ENCODE measurements around the gene FNDC5. TPM values are rescaled to one million over a fixed set of nuclear protein-coding genes. Genes with fewer than 3 reads are reported as not detected.

The FNDC5 gene
- total and polyA plus RNA-seq, 2 of the 13 experiments (the other 11 are each of a cell fraction or from before 2014, with no cell fraction given), result 1.4 to 3.1 TPM

DNA sequence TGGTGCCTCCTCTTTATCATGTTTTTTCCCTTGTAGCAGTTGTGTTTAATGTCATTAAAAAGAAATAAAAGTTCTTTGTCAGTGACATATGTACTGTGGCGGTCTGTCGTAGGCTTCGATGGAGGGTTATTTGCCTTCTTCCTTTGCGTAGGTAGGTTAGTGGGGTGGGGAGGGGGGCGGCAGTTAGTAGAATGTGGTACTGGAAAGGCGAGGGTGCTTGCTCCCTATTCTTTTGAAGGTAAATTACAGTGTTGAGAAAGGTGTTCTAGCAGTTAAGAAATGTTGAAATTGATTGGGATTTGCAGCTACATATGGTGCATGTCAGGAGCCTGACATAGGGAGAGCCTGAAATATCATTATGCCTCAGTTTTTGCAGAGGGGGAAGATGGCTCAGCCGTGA is 11.9 kb downstream of the FNDC5 start:
- in situ Hi-C loops (cut with HindIII; ENCODE audit: extremely low pct_ligation_motif_present, low pct_unique_long_range_greater_than_20kb) (no loop called here), intact Hi-C loops (cut with micrococcal nuclease; ENCODE audit: unreplicated experiment) (no loop called here)
- BruUV-seq (replicated peaks), result no TSS peak
- Histone ChIP-seq H3K4me3 (replicated peaks in 1 of 3; ENCODE audit: insufficient read depth in 1 of 3, low read depth in 2 of 3, low read length in 3 of 3) (no peak overlapping the region), H3K79me2 (ENCODE audit: insufficient read depth, low read length) (no peaks in the 10 kb centered on the region), H2AFZ (ENCODE audit: low read length) (no peak overlapping the region), H3K4me2 (ENCODE audit: low read depth, low read length) (no peak overlapping the region), H3K9ac (ENCODE audit: insufficient read depth, low read depth, low read length) (no peak overlapping the region), H3K27ac (ENCODE audit: extremely low read length, insufficient read depth, low read length) (no peak overlapping the region), H3K9me3 (ENCODE audit: low read length) (no peaks in the 10 kb centered on the region), H3K36me3 (replicated peaks in 1 of 2; ENCODE audit: control insufficient read depth in 1 of 2, insufficient read depth in 2 of 2, low read length in 2 of 2) (peaks cover 1 to 31% of the 10 kb centered on the region in 2 experiments; a peak in 3 of 5 replicates), H4K20me1 (ENCODE audit: insufficient read depth, low read length) (no peaks in the 10 kb centered on the region), H3K4me1 (ENCODE audit: insufficient read depth, low read length) (peaks cover 8% of the 10 kb centered on the region; the same call in 1 of the 2 replicates), H3K27me3 (ENCODE audit: control insufficient read depth in 1 of 2, insufficient read depth in 2 of 2, low read length in 2 of 2) (no peaks in the 10 kb centered on the region)
- ChIA-PET POLR2A (no interaction called here), CTCF (ENCODE audit: low intra/inter-chr PET ratio, low total read pairs) (no interaction called here)
- FAIRE-seq (no peak), ATAC-seq (no peak), DNase-seq (ENCODE audit: low spot score) (no peak)
- 96% methylated on average over 7 of the region's 7 CpGs for WGBS (ENCODE audit: low lambda C conversion rate)
- no peak for TF ChIP-seq TBX3 (IDR thresholded peaks at IDR 0.05; ENCODE audit: borderline replicate concordance)
- TF ChIP-seq TARDBP (CRISPR knock-in tag; IDR thresholded peaks at IDR 0.05), result no peak
- TF ChIP-seq ZNF24 (IDR thresholded peaks at IDR 0.05), result no peak
- no peak for TF ChIP-seq ZNF772 (CRISPR knock-in tag; IDR thresholded peaks at IDR 0.05)
- TF ChIP-seq, protein P1, sequence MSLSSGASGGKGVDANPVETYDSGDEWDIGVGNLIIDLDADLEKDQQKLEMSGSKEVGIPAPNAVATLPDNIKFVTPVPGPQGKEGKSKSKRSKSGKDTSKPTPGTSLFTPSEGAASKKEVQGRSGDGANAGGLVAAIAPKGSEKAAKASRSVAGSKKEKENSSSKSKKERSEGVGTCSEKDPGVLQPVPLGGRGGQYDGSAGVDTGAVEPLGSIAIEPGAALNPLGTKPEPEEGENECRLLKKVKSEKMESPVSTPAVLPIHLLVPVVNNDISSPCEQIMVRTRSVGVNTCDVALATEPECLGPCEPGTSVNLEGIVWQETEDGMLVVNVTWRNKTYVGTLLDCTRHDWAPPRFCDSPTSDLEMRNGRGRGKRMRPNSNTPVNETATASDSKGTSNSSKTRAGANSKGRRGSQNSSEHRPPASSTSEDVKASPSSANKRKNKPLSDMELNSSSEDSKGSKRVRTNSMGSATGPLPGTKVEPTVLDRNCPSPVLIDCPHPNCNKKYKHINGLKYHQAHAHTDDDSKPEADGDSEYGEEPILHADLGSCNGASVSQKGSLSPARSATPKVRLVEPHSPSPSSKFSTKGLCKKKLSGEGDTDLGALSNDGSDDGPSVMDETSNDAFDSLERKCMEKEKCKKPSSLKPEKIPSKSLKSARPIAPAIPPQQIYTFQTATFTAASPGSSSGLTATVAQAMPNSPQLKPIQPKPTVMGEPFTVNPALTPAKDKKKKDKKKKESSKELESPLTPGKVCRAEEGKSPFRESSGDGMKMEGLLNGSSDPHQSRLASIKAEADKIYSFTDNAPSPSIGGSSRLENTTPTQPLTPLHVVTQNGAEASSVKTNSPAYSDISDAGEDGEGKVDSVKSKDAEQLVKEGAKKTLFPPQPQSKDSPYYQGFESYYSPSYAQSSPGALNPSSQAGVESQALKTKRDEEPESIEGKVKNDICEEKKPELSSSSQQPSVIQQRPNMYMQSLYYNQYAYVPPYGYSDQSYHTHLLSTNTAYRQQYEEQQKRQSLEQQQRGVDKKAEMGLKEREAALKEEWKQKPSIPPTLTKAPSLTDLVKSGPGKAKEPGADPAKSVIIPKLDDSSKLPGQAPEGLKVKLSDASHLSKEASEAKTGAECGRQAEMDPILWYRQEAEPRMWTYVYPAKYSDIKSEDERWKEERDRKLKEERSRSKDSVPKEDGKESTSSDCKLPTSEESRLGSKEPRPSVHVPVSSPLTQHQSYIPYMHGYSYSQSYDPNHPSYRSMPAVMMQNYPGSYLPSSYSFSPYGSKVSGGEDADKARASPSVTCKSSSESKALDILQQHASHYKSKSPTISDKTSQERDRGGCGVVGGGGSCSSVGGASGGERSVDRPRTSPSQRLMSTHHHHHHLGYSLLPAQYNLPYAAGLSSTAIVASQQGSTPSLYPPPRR (CRISPR knock-in tag; IDR thresholded peaks at IDR 0.05; ENCODE audit: borderline replicate concordance), result no peak
- TF ChIP-seq, protein P2, sequence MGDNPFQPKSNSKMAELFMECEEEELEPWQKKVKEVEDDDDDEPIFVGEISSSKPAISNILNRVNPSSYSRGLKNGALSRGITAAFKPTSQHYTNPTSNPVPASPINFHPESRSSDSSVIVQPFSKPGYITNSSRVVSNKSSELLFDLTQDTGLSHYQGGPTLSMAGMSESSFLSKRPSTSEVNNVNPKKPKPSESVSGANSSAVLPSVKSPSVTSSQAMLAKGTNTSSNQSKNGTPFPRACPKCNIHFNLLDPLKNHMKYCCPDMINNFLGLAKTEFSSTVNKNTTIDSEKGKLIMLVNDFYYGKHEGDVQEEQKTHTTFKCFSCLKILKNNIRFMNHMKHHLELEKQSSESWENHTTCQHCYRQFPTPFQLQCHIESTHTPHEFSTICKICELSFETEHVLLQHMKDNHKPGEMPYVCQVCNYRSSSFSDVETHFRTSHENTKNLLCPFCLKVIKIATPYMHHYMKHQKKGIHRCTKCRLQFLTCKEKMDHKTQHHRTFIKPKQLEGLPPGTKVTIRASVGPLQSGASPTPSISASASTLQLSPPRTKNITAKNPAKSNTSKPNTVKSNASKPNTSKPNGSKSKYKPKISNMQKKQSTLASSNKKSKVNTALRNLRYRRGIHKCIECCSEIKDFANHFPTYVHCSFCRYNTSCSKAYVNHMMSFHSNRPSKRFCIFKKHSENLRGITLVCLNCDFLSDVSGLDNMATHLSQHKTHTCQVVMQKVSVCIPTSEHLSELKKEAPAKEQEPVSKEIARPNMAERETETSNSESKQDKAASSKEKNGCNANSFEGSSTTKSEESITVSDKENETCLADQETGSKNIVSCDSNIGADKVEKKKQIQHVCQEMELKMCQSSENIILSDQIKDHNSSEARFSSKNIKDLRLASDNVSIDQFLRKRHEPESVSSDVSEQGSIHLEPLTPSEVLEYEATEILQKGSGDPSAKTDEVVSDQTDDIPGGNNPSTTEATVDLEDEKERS (CRISPR knock-in tag; IDR thresholded peaks at IDR 0.05), result no peak
- TF ChIP-seq ZNF138 (CRISPR knock-in tag; IDR thresholded peaks at IDR 0.05; ENCODE audit: low read depth), result no peak
- TF ChIP-seq ZNF256 (CRISPR knock-in tag; conservative IDR thresholded peaks at IDR 0.05), result no peak
